HepG2 (cell line): ENCODE data around the gene GDF7. TPM values are rescaled to one million over a fixed set of nuclear protein-coding genes. Genes with fewer than 3 reads are reported as not detected.
A peak's percentile ranks its signal among the peaks of the same experiment; 100 is the strongest.

Experiments used
- DNMT1 ChIP-seq: sonication (generic); formaldehyde crosslinking; IDR thresholded peaks from 2 replicates; pipeline ENCODE4 v1.5.1; 2020; ENCODE audit warnings: mild to moderate bottlenecking, missing genetic modification reagents
- GATAD2A ChIP-seq: IDR thresholded peaks from 2 replicates; pipeline ENCODE4 v1.6.1; 2016
- KLF9 ChIP-seq: IDR thresholded peaks from 2 replicates; pipeline ENCODE4 v1.6.1; 2016; ENCODE audit warnings: low read depth
- MAFK ChIP-seq, 2 experiments: IDR thresholded peaks in 1 of 2; conservative IDR thresholded peaks in 1 of 2; 2 replicates each; pipeline ENCODE4 v1.6.1; 2011; ENCODE audit warnings: improper control_type of control experiment in 2 of 2, low read length in 2 of 2
- PAF1 ChIP-seq: IDR thresholded peaks from 2 replicates; pipeline ENCODE4 v1.6.1; 2016; ENCODE audit warnings: missing genetic modification reagents, missing compliant biosample characterization
- TCF12 ChIP-seq, 2 experiments: fragments of 450-650 bp in 1 of 2; sonication (generic) in 1 of 2; formaldehyde crosslinking in 1 of 2; IDR thresholded peaks; 2 replicates each; pipeline versions ENCODE4 v1.6.1 to v1.8.0; 2017 to 2022; ENCODE audit warnings: antibody characterized with exemption in 1 of 2, mild to moderate bottlenecking in 1 of 2, missing genetic modification reagents in 1 of 2, moderate library complexity in 1 of 2
- TOE1 ChIP-seq: sonication (generic); formaldehyde crosslinking; IDR thresholded peaks from 2 replicates; pipeline ENCODE4 v1.4.0; 2020; ENCODE audit warnings: mild to moderate bottlenecking, missing genetic modification reagents
- ZBTB21 ChIP-seq: sonication (generic); formaldehyde crosslinking; IDR thresholded peaks from 2 replicates; pipeline ENCODE4 v1.4.0; 2020; ENCODE audit warnings: missing genetic modification reagents
- ZNF530 ChIP-seq: sonication (generic); formaldehyde crosslinking; IDR thresholded peaks from 2 replicates; pipeline ENCODE4 v1.5.0; 2020; ENCODE audit warnings: low read depth, mild to moderate bottlenecking, missing genetic modification reagents
- ZNF777 ChIP-seq: sonication (generic); formaldehyde crosslinking; IDR thresholded peaks from 2 replicates; pipeline ENCODE4 v1.4.0; 2020; ENCODE audit warnings: missing genetic modification reagents
- ZSCAN21 ChIP-seq: sonication (generic); formaldehyde crosslinking; IDR thresholded peaks from 2 replicates; pipeline ENCODE4 v1.8.0; 2022; ENCODE audit warnings: mild to moderate bottlenecking, missing genetic modification reagents, moderate library complexity, borderline replicate concordance
- polyA plus RNA-seq, 8 experiments: library from polyadenylated mRNA; depleted of rRNA in 3 of 8; stranded (reverse) in 7 of 8; unstranded in 1 of 8; fragments of >200 nt; fragmentation: Illumina TruSeq in 4 of 8; extraction: Trizol in 4 of 8; gene quantifications; 2 replicates each; pipeline versions ENCODE4 v1.2.1 to v1.2.3, GENCODE V29; 2011 to 2016; ENCODE audit warnings: low read depth in 4 of 8, missing spikeins in 1 of 8, mixed read lengths in 1 of 8; ENCODE audit not compliant: insufficient read depth in 1 of 8
- total RNA-seq, 5 experiments: library from RNA; depleted of rRNA; stranded (reverse); fragments of >200 nt; fragmentation: Illumina TruSeq; extraction: Trizol; gene quantifications; 2 replicates each; pipeline ENCODE4 v1.2.3, GENCODE V29; 2016; ENCODE audit warnings: low read depth in 1 of 5
- TF ChIP-seq, protein P1 (sequence below): fragments of 450-650 bp; IDR thresholded peaks from 2 replicates; pipeline ENCODE4 v1.6.1; 2016
- TF ChIP-seq, protein P2 (sequence below), 2 experiments: sonication (generic) in 1 of 2; formaldehyde crosslinking in 1 of 2; IDR thresholded peaks; 2 replicates each; pipeline versions ENCODE4 v1.6.1 to v1.9.0; 2014 to 2022; ENCODE audit warnings: antibody characterized with exemption in 1 of 2, borderline replicate concordance in 1 of 2, inconsistent platforms in 1 of 2, low read depth in 1 of 2, missing genetic modification reagents in 1 of 2
- TF ChIP-seq, protein P3 (sequence below): IDR thresholded peaks from 2 replicates; pipeline ENCODE4 v1.6.1; 2016; ENCODE audit warnings: low read depth, control low read depth
- TF ChIP-seq, protein P4 (sequence below): IDR thresholded peaks from 2 replicates; pipeline ENCODE4 v1.4.0; 2020; ENCODE audit warnings: mild to moderate bottlenecking, missing genetic modification reagents

The GDF7 gene
- total and polyA plus RNA-seq, 2 of the 13 experiments (the other 11 are each of a cell fraction or from before 2014, with no cell fraction given), result 1.6 to 15.0 TPM

GRCh38 chr2:20676353-20677215 is 9.6 kb downstream of the GDF7 start (continued):
- TF ChIP-seq, protein P1, sequence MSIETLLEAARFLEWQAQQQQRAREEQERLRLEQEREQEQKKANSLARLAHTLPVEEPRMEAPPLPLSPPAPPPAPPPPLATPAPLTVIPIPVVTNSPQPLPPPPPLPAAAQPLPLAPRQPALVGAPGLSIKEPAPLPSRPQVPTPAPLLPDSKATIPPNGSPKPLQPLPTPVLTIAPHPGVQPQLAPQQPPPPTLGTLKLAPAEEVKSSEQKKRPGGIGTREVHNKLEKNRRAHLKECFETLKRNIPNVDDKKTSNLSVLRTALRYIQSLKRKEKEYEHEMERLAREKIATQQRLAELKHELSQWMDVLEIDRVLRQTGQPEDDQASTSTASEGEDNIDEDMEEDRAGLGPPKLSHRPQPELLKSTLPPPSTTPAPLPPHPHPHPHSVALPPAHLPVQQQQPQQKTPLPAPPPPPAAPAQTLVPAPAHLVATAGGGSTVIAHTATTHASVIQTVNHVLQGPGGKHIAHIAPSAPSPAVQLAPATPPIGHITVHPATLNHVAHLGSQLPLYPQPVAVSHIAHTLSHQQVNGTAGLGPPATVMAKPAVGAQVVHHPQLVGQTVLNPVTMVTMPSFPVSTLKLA, result no peak
- TF ChIP-seq ZNF530 (CRISPR knock-in tag), result no peak
- peak; percentile 93; the same call in 1 of the 2 replicates for TF ChIP-seq KLF9
- TF ChIP-seq, protein P2, sequence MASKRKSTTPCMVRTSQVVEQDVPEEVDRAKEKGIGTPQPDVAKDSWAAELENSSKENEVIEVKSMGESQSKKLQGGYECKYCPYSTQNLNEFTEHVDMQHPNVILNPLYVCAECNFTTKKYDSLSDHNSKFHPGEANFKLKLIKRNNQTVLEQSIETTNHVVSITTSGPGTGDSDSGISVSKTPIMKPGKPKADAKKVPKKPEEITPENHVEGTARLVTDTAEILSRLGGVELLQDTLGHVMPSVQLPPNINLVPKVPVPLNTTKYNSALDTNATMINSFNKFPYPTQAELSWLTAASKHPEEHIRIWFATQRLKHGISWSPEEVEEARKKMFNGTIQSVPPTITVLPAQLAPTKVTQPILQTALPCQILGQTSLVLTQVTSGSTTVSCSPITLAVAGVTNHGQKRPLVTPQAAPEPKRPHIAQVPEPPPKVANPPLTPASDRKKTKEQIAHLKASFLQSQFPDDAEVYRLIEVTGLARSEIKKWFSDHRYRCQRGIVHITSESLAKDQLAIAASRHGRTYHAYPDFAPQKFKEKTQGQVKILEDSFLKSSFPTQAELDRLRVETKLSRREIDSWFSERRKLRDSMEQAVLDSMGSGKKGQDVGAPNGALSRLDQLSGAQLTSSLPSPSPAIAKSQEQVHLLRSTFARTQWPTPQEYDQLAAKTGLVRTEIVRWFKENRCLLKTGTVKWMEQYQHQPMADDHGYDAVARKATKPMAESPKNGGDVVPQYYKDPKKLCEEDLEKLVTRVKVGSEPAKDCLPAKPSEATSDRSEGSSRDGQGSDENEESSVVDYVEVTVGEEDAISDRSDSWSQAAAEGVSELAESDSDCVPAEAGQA (IDR thresholded peaks at IDR 0.05; ENCODE audit: low read depth), result peak; percentile 68
- TF ChIP-seq, protein P2 (CRISPR knock-in tag; IDR thresholded peaks at IDR 0.05; ENCODE audit: borderline replicate concordance), result no peak
- TF ChIP-seq GATAD2A (CRISPR knock-in tag), result peak; percentile 95
- TF ChIP-seq ZSCAN21 (CRISPR knock-in tag), result peak; percentile 94
- TF ChIP-seq, protein P3, sequence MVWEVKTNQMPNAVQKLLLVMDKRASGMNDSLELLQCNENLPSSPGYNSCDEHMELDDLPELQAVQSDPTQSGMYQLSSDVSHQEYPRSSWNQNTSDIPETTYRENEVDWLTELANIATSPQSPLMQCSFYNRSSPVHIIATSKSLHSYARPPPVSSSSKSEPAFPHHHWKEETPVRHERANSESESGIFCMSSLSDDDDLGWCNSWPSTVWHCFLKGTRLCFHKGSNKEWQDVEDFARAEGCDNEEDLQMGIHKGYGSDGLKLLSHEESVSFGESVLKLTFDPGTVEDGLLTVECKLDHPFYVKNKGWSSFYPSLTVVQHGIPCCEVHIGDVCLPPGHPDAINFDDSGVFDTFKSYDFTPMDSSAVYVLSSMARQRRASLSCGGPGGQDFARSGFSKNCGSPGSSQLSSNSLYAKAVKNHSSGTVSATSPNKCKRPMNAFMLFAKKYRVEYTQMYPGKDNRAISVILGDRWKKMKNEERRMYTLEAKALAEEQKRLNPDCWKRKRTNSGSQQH (CRISPR knock-in tag), result peak; percentile 92; the same call in 1 of the 2 replicates
- TF ChIP-seq DNMT1 (CRISPR knock-in tag), result peak; percentile 14; the same call in 1 of the 2 replicates
- no peak for TF ChIP-seq TCF12 (IDR thresholded peaks at IDR 0.05)
- 0 out of 2 replicates have a peak, but pooled peaks have one; percentile 73 for TF ChIP-seq TCF12 (CRISPR knock-in tag; IDR thresholded peaks at IDR 0.05)
- peak; percentile 90; the same call in 1 of the 2 replicates for TF ChIP-seq TOE1 (CRISPR knock-in tag)
- TF ChIP-seq PAF1 (CRISPR knock-in tag), result peak; percentile 61; the same call in 1 of the 2 replicates
- TF ChIP-seq ZBTB21 (CRISPR knock-in tag), result peak; percentile 94
- TF ChIP-seq MAFK (conservative IDR thresholded peaks at IDR 0.05 in 1 of 2, IDR thresholded peaks at IDR 0.05 in 1 of 2; ENCODE audit: low read length in 2 of 2), result no peak
- TF ChIP-seq, protein P4, sequence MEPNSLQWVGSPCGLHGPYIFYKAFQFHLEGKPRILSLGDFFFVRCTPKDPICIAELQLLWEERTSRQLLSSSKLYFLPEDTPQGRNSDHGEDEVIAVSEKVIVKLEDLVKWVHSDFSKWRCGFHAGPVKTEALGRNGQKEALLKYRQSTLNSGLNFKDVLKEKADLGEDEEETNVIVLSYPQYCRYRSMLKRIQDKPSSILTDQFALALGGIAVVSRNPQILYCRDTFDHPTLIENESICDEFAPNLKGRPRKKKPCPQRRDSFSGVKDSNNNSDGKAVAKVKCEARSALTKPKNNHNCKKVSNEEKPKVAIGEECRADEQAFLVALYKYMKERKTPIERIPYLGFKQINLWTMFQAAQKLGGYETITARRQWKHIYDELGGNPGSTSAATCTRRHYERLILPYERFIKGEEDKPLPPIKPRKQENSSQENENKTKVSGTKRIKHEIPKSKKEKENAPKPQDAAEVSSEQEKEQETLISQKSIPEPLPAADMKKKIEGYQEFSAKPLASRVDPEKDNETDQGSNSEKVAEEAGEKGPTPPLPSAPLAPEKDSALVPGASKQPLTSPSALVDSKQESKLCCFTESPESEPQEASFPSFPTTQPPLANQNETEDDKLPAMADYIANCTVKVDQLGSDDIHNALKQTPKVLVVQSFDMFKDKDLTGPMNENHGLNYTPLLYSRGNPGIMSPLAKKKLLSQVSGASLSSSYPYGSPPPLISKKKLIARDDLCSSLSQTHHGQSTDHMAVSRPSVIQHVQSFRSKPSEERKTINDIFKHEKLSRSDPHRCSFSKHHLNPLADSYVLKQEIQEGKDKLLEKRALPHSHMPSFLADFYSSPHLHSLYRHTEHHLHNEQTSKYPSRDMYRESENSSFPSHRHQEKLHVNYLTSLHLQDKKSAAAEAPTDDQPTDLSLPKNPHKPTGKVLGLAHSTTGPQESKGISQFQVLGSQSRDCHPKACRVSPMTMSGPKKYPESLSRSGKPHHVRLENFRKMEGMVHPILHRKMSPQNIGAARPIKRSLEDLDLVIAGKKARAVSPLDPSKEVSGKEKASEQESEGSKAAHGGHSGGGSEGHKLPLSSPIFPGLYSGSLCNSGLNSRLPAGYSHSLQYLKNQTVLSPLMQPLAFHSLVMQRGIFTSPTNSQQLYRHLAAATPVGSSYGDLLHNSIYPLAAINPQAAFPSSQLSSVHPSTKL (CRISPR knock-in tag), result peak; percentile 93
- TF ChIP-seq ZNF777 (CRISPR knock-in tag), result peak; percentile 81
